GM23338 (cell line): ENCODE data around the gene GIPC2. TPM values are rescaled to one million over a fixed set of nuclear protein-coding genes. Genes with fewer than 3 reads are reported as not detected.

Experiments used
- ATAC-seq: fragments of 200-7000 bp; cut with Tn5 transposase; 3 replicates; pipeline ENCODE4 v1.9.1; 2020
- DNase-seq: peaks from one replicate; pipeline ENCODE4 v3.0.0-alpha.2; 2015; ENCODE audit warnings: low spot score
- H2AFZ ChIP-seq: fragments of 200-600 bp; sonication (generic); 2 replicates; pipeline ENCODE4 v1.8.0; 2016; ENCODE audit warnings: antibody characterized with exemption, mild to moderate bottlenecking, moderate library complexity
- H3F3A ChIP-seq: fragments of 200-600 bp; sonication (generic); replicated peaks from 2 replicates; pipeline ENCODE4 v1.8.0; 2017; ENCODE audit warnings: antibody characterized with exemption, mixed run types, low read depth
- H3K27ac ChIP-seq: fragments of 200-600 bp; sonication (generic); 2 replicates; pipeline ENCODE4 v1.6.1; 2016; ENCODE audit warnings: low read depth
- H3K27me3 ChIP-seq: fragments of 200-600 bp; sonication (generic); 2 replicates; pipeline ENCODE4 v1.8.0; 2016; ENCODE audit warnings: mild to moderate bottlenecking, mixed run types, moderate library complexity; ENCODE audit not compliant: insufficient read depth
- H3K36me3 ChIP-seq: fragments of 200-600 bp; sonication (generic); 2 replicates; pipeline ENCODE4 v1.8.0; 2016; ENCODE audit warnings: mild to moderate bottlenecking; ENCODE audit not compliant: insufficient read depth
- H3K4me1 ChIP-seq: fragments of 200-600 bp; sonication (generic); 2 replicates; pipeline ENCODE4 v1.8.0; 2016; ENCODE audit warnings: mild to moderate bottlenecking, moderate library complexity; ENCODE audit not compliant: insufficient read depth
- H3K4me2 ChIP-seq: fragments of 200-600 bp; sonication (generic); 2 replicates; pipeline ENCODE4 v1.7.1; 2017; ENCODE audit warnings: mixed run types
- H3K4me3 ChIP-seq: fragments of 200-600 bp; sonication (generic); 2 replicates; pipeline ENCODE4 v1.6.1; 2016; ENCODE audit warnings: mixed run types
- H3K79me2 ChIP-seq: fragments of 200-600 bp; sonication (generic); replicated peaks from 2 replicates; pipeline ENCODE4 v1.8.0; 2017; ENCODE audit warnings: mild to moderate bottlenecking; ENCODE audit not compliant: insufficient read depth
- H3K9me2 ChIP-seq: fragments of 200-600 bp; sonication (generic); 2 replicates; pipeline ENCODE4 v1.8.0; 2017; ENCODE audit not compliant: insufficient read depth
- H4K20me1 ChIP-seq: fragments of 200-600 bp; sonication (generic); replicated peaks from 2 replicates; pipeline ENCODE4 v1.8.0; 2017; ENCODE audit warnings: mild to moderate bottlenecking; ENCODE audit not compliant: insufficient read depth
- H3K27ac Mint-ChIP-seq: 2 replicates; pipeline ENCODE4 v1.8.0; 2020; ENCODE audit warnings: inconsistent platforms, mild to moderate bottlenecking, moderate library complexity, mixed read lengths
- H3K27me3 Mint-ChIP-seq: 3 replicates; pipeline ENCODE4 v1.8.0; 2022; ENCODE audit warnings: low read depth, mild to moderate bottlenecking, moderate library complexity, mixed read lengths, inconsistent platforms; ENCODE audit not compliant: insufficient read depth, poor library complexity
- H3K36me3 Mint-ChIP-seq: 3 replicates; pipeline ENCODE4 v1.8.0; 2021; ENCODE audit warnings: low read depth, mild to moderate bottlenecking, inconsistent platforms, moderate library complexity, mixed read lengths
- H3K4me1 Mint-ChIP-seq: 3 replicates; pipeline ENCODE4 v1.8.0; 2020; ENCODE audit warnings: mild to moderate bottlenecking, inconsistent platforms, mixed read lengths
- H3K4me3 Mint-ChIP-seq: 3 replicates; pipeline ENCODE4 v1.8.0; 2021; ENCODE audit warnings: moderate library complexity, mild to moderate bottlenecking, inconsistent platforms, mixed read lengths
- H3K9me3 Mint-ChIP-seq: 3 replicates; pipeline ENCODE4 v1.8.0; 2020; ENCODE audit warnings: moderate library complexity, mild to moderate bottlenecking, inconsistent platforms, mixed read lengths
- CREB1 ChIP-seq: fragments of 250-450 bp; sonication (Bioruptor Pico); IDR thresholded peaks from 2 replicates; pipeline ENCODE4 v1.5.0; 2020; ENCODE audit warnings: low read depth, mild to moderate bottlenecking, moderate library complexity
- POLR2AphosphoS5 ChIP-seq: IDR thresholded peaks from 2 replicates; pipeline ENCODE4 v1.6.1; 2016; ENCODE audit warnings: antibody characterized with exemption, low read depth
- STAT1 ChIP-seq: IDR thresholded peaks from one replicate; pipeline ENCODE4 v1.6.1; 2016; ENCODE audit warnings: antibody characterized with exemption; ENCODE audit not compliant: unreplicated experiment
- ZNF331 ChIP-seq: fragments of 250-450 bp; sonication (Bioruptor Pico); IDR thresholded peaks from 2 replicates; pipeline ENCODE4 v1.5.0; 2020; ENCODE audit warnings: low read depth, mild to moderate bottlenecking, moderate library complexity
- polyA plus RNA-seq: library from polyadenylated mRNA; unstranded; fragments of >200 nt; fragmentation: Nextera tagmentation; extraction: Ambion mirVana; gene quantifications from 2 replicates; pipeline ENCODE4 v1.2.1, GENCODE V29; 2016
- total RNA-seq: library from RNA; depleted of rRNA; stranded (reverse); fragments of >200 nt; shearing (Covaris generic); gene quantifications from 2 replicates; pipeline ENCODE4 v1.2.3, GENCODE V29; 2014
- TF ChIP-seq, protein P1 (sequence below): IDR thresholded peaks from 2 replicates; pipeline ENCODE4 v1.6.1; 2016; ENCODE audit warnings: antibody characterized with exemption
- TF ChIP-seq, protein P2 (sequence below), 2 experiments: fragments of 200-600 bp in 1 of 2; sonication (generic) in 1 of 2; conservative IDR thresholded peaks; 2 replicates each; pipeline versions ENCODE4 v1.5.1 to v1.6.1; 2016 to 2017; ENCODE audit warnings: antibody characterized with exemption in 2 of 2, low read depth in 2 of 2, mild to moderate bottlenecking in 2 of 2, moderate library complexity in 1 of 2

Gene GIPC2
- total and polyA plus RNA-seq, 2 experiments from 2014 or later, result 1.2 to 1.5 TPM

DNA sequence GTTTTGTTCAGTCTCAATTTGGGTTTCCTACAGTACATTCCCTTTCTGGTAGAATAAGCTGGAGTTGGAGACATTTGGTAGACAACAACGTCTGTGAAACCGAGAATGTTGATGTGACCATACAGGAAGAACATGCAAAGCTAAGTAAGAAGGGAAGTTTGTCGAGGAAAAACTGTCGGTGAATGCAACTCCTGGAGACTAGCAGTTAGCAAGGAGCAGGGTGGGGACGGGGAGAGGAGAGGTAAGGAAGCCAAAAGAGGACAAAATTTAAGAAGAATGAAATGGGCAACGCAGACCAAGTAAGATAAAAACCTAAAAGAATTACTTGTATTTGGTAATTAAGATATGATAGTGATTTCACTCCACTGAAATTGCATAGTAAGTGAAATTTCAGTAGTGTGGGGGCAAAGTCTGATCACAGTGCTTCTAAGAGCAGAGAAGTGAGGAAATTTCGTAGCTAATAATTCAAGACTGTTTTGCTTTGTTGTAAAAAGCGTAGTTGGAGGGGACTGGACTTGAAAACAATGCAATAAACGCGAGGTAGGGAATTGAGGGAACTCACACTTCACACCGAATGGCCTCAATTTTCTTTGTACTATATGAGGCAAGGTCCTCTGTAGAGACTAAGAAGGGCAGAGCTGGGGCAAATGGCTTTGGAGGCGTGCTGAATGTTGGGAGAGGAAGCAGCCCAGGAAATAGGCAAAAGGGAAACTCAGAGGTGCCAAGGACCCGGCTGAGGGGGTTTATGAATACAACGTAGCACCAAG is 787 bp upstream of the GIPC2 start (continued):
- TF ChIP-seq, protein P1, sequence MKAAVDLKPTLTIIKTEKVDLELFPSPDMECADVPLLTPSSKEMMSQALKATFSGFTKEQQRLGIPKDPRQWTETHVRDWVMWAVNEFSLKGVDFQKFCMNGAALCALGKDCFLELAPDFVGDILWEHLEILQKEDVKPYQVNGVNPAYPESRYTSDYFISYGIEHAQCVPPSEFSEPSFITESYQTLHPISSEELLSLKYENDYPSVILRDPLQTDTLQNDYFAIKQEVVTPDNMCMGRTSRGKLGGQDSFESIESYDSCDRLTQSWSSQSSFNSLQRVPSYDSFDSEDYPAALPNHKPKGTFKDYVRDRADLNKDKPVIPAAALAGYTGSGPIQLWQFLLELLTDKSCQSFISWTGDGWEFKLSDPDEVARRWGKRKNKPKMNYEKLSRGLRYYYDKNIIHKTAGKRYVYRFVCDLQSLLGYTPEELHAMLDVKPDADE, result no peak
- TF ChIP-seq CREB1, result no peak
- TF ChIP-seq POLR2AphosphoS5, result no peak

DNA sequence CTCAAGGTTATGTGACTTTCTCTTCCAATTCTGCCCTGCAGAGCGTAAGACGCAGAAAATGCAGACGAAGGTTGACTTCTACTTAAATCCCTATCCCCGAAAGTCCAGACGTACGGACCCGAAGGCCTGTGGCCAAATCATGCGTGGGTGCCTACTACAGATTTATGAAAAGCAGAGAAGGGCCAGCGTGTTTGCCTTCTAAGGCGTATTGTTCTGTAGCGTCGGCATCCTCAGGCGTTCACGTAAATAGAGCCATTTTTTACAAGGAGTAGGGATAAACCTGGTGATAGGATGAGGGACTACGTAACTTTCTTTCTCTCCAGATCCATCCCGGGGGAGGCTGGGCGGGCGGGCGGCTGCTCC is 222 bp upstream of the GIPC2 start:
- Histone ChIP-seq H4K20me1 (no peaks in the 10 kb centered on the region), H3K27me3 (peaks cover 42% of the 10 kb centered on the region)

DNA sequence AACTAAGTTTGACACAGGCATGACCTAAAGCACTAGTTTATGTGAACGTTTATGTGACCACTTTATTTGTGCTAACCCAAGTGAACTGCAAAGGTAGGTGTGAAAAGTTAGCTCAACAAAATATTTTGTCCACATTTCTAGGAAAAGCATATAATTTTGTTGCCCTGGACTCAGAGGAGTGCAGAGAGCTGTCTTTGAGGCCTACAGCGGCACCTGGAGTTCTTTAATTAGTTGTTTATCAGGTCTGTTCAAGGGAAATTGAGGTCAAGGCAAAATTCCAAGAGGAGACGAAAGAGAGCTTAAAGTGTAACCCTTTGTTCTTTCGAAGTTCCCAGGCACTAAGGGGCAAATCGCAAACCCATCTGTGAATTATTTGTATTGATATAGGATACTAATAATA is 1.3 kb downstream of the GIPC2 start:
- peaks cover 22% of the 10 kb centered on the region for H3K4me1 ChIP-seq
- H3K36me3 Mint-ChIP-seq, result no peaks in the 10 kb centered on the region
- no peaks in the 10 kb centered on the region for H3K36me3 ChIP-seq
- no peak overlapping the region for H3K27ac Mint-ChIP-seq
- TF ChIP-seq, protein P2, sequence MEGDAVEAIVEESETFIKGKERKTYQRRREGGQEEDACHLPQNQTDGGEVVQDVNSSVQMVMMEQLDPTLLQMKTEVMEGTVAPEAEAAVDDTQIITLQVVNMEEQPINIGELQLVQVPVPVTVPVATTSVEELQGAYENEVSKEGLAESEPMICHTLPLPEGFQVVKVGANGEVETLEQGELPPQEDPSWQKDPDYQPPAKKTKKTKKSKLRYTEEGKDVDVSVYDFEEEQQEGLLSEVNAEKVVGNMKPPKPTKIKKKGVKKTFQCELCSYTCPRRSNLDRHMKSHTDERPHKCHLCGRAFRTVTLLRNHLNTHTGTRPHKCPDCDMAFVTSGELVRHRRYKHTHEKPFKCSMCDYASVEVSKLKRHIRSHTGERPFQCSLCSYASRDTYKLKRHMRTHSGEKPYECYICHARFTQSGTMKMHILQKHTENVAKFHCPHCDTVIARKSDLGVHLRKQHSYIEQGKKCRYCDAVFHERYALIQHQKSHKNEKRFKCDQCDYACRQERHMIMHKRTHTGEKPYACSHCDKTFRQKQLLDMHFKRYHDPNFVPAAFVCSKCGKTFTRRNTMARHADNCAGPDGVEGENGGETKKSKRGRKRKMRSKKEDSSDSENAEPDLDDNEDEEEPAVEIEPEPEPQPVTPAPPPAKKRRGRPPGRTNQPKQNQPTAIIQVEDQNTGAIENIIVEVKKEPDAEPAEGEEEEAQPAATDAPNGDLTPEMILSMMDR (conservative IDR thresholded peaks at IDR 0.05; ENCODE audit: low read depth in 2 of 2), result peak in 1 of 2 experiments; percentile 33; a peak in 1 of 4 replicates
- no peak for TF ChIP-seq STAT1
- no peak for ATAC-seq
- no peak overlapping the region for H3K27ac ChIP-seq
- peak overlapping the region; percentile 91 for H3K4me3 Mint-ChIP-seq
- peak; percentile 21 for DNase-seq
- H3K27me3 ChIP-seq, result peaks cover 42% of the 10 kb centered on the region
- no peak overlapping the region; the same call in 1 of the 2 replicates for H2AFZ ChIP-seq
- H3K27me3 Mint-ChIP-seq, result peaks cover 23% of the 10 kb centered on the region
- no peaks in the 10 kb centered on the region for H3K79me2 ChIP-seq
- H3K9me2 ChIP-seq, result no peaks in the 10 kb centered on the region
- H3K4me3 ChIP-seq, result peak overlapping the region; percentile 74
- peaks cover 25% of the 10 kb centered on the region for H3K4me1 Mint-ChIP-seq
- no peaks in the 10 kb centered on the region for H4K20me1 ChIP-seq
- H3K4me2 ChIP-seq, result peak overlapping the region; percentile 94
- H3F3A ChIP-seq, result 0 out of 2 replicates have a peak, but pooled peaks cover 4% of the 10 kb centered on the region
- no peaks in the 10 kb centered on the region for H3K9me3 Mint-ChIP-seq

More for the DNA sequence above, 222 bp upstream of the GIPC2 start:
- no peaks in the 10 kb centered on the region for H3K36me3 Mint-ChIP-seq
- no peaks in the 10 kb centered on the region for H3K9me3 Mint-ChIP-seq
- H3K4me3 Mint-ChIP-seq, result peak overlapping the region; percentile 91
- no peaks in the 10 kb centered on the region for H3K79me2 ChIP-seq
- H3K4me3 ChIP-seq, result peak overlapping the region; percentile 74
- peak overlapping the region; percentile 99 for H2AFZ ChIP-seq
- H3K4me1 ChIP-seq, result peaks cover 22% of the 10 kb centered on the region
- no peak overlapping the region for H3K27ac ChIP-seq
- DNase-seq (no peak), ATAC-seq (no peak)
- peaks cover 25% of the 10 kb centered on the region for H3K4me1 Mint-ChIP-seq
- peak overlapping the region; percentile 94 for H3K4me2 ChIP-seq
- H3K36me3 ChIP-seq, result no peaks in the 10 kb centered on the region
- H3F3A ChIP-seq, result 0 out of 2 replicates have a peak, but pooled peaks cover 4% of the 10 kb centered on the region
- H3K9me2 ChIP-seq, result no peaks in the 10 kb centered on the region
- no peak overlapping the region for H3K27ac Mint-ChIP-seq
- TF ChIP-seq ZNF331 (CRISPR knock-in tag), result no peak
- TF ChIP-seq, protein P1, result 0 out of 2 replicates have a peak, but pooled peaks have one; percentile 22
- peaks cover 23% of the 10 kb centered on the region for H3K27me3 Mint-ChIP-seq
